ENCODE measurements around the gene MTMR1. TPM values are rescaled to one million over a fixed set of nuclear protein-coding genes. Genes with fewer than 3 reads are reported as not detected.
A peak's percentile ranks its signal among the peaks of the same experiment; 100 is the strongest.

MTMR1 gene
- total RNA-seq, 4 donors from 2014 or later = 32.6 to 54.4 (median 38.4) TPM

- no peak for DNase-seq (ENCODE audit: low spot score in 2 of 2)
- TF ChIP-seq EP300 (IDR thresholded peaks at IDR 0.05) (no peak), CTCF (IDR thresholded peaks at IDR 0.05) (no peak), POLR2A (IDR thresholded peaks at IDR 0.05) (no peak), POLR2AphosphoS5 (IDR thresholded peaks at IDR 0.05) (no peak)
- no peaks in the 10 kb centered on the region for H3K4me1 ChIP-seq
- H3K27me3 ChIP-seq = no peaks in the 10 kb centered on the region
- H3K36me3 ChIP-seq = no peaks in the 10 kb centered on the region
- no peak overlapping the region for H3K4me3 ChIP-seq
- H3K27ac ChIP-seq = no peak overlapping the region
- 70% methylated on average over 2 of the region's 2 CpGs for WGBS
- no peaks in the 10 kb centered on the region for H3K9me3 ChIP-seq
Measured at GRCh38 chrX:150676221-150676620, 17.0 kb upstream of the MTMR1 start.

- WGBS = 60% methylated on average over 7 of the region's 7 CpGs
- H3K4me3 ChIP-seq = no peak overlapping the region
Measured at GRCh38 chrX:150680974-150681373, 12.2 kb upstream of the MTMR1 start.

GRCh38 chrX:150683112-150683511 is 10.1 kb upstream of the MTMR1 start:
- no peak overlapping the region for H3K27ac ChIP-seq
- WGBS = 82% methylated on average over 3 of the region's 3 CpGs
- DNase-seq (ENCODE audit: low spot score in 2 of 2) = no peak
- TF ChIP-seq CTCF (IDR thresholded peaks at IDR 0.05) (no peak), EP300 (IDR thresholded peaks at IDR 0.05) (no peak), POLR2A (IDR thresholded peaks at IDR 0.05) (no peak), POLR2AphosphoS5 (IDR thresholded peaks at IDR 0.05) (no peak)
- H3K4me1 ChIP-seq = no peaks in the 10 kb centered on the region
- no peaks in the 10 kb centered on the region for H3K9me3 ChIP-seq
- H3K4me3 ChIP-seq = no peak overlapping the region
- H3K27me3 ChIP-seq = no peaks in the 10 kb centered on the region
- H3K36me3 ChIP-seq = no peaks in the 10 kb centered on the region

More at GRCh38 chrX:150680974-150681373, 12.2 kb upstream of the MTMR1 start:
- no peaks in the 10 kb centered on the region for H3K36me3 ChIP-seq
- TF ChIP-seq POLR2A (IDR thresholded peaks at IDR 0.05) (no peak), CTCF (IDR thresholded peaks at IDR 0.05) (peak in 1 of 2 donors; percentile 11)
- H3K9me3 ChIP-seq = no peaks in the 10 kb centered on the region
- no peaks in the 10 kb centered on the region for H3K27me3 ChIP-seq
- H3K27ac ChIP-seq = no peak overlapping the region
- no peaks in the 10 kb centered on the region for H3K4me1 ChIP-seq
- DNase-seq (ENCODE audit: low spot score in 2 of 2) = no peak

GRCh38 chrX:150683536-150684146 is 9.6 kb upstream of the MTMR1 start:
- Histone ChIP-seq H3K36me3 (no peaks in the 10 kb centered on the region), H3K9me3 (no peaks in the 10 kb centered on the region), H3K4me1 (no peaks in the 10 kb centered on the region), H3K27me3 (no peaks in the 10 kb centered on the region), H3K27ac (no peak overlapping the region), H3K4me3 (no peak overlapping the region)
- peak; percentile 17 to 20 for TF ChIP-seq CTCF (IDR thresholded peaks at IDR 0.05)
- no peak for TF ChIP-seq POLR2A (IDR thresholded peaks at IDR 0.05)
- no peak for TF ChIP-seq EP300 (IDR thresholded peaks at IDR 0.05)
- no peak for DNase-seq (ENCODE audit: low spot score in 2 of 2)
- 41% methylated on average over 7 of the region's 7 CpGs for WGBS

GRCh38 chrX:150688911-150689451 is 4.2 kb upstream of the MTMR1 start:
- 57% methylated on average over 4 of the region's 5 CpGs for WGBS
- no peaks in the 10 kb centered on the region for H3K36me3 ChIP-seq
- DNase-seq (ENCODE audit: low spot score in 2 of 2) = no peak
- no peak for TF ChIP-seq POLR2A (IDR thresholded peaks at IDR 0.05)
- no peak for TF ChIP-seq EP300 (IDR thresholded peaks at IDR 0.05)
- TF ChIP-seq POLR2AphosphoS5 (IDR thresholded peaks at IDR 0.05) = no peak
- TF ChIP-seq CTCF (IDR thresholded peaks at IDR 0.05) = no peak
- H3K4me3 ChIP-seq = no peak overlapping the region
- no peaks in the 10 kb centered on the region for H3K9me3 ChIP-seq
- no peak overlapping the region for H3K27ac ChIP-seq
- peaks cover 4% of the 10 kb centered on the region for H3K4me1 ChIP-seq
- H3K27me3 ChIP-seq = no peaks in the 10 kb centered on the region
